PC-9 (cell line): ENCODE results near the gene MICU2. TPM values are rescaled to one million over a fixed set of nuclear protein-coding genes. Genes with fewer than 3 reads are reported as not detected.
"Not testable (repeated sequence)": the region's sequence is repeated elsewhere in the genome, so short reads cannot be mapped to it uniquely, and the experiment has no call there.

Experiments used
- BruUV-seq: library from RNA; stranded (reverse); fragments of 400-500 nt; replicated peaks from 2 replicates; lab custom pipeline; 2021; lab: Mats Ljungman, UMichigan
- CTCF ChIA-PET: fragments of 300-600 bp; sonication (Branson Sonifier 250); formaldehyde crosslinking; loops from one replicate; lab custom pipeline; 2022; ENCODE audit warnings: antibody characterized with exemption; lab: Charles Lee
- POLR2A ChIA-PET: fragments of 300-600 bp; sonication (Branson Sonifier 250); formaldehyde crosslinking; loops from one replicate; lab custom pipeline; 2022; ENCODE audit warnings: antibody characterized with exemption; ENCODE audit not compliant: unreplicated experiment; lab: Charles Lee
- DNase-seq, 2 experiments: peaks; one replicate each; pipeline versions ENCODE4 v3.0.0 to v3.0.0-alpha.2; 2015 to 2022; ENCODE audit warnings: mixed read lengths in 1 of 2
- H2AFZ ChIP-seq: fragments of 200-600 bp; sonication (generic); 2 replicates; pipeline ENCODE4 v1.8.1; 2017; ENCODE audit warnings: antibody characterized with exemption
- H3F3A ChIP-seq: fragments of 200-600 bp; sonication (generic); 2 replicates; pipeline ENCODE4 v1.8.1; 2017; ENCODE audit warnings: antibody characterized with exemption, mild to moderate bottlenecking, low read depth; ENCODE audit not compliant: insufficient read depth
- H3K27ac ChIP-seq: fragments of 200-600 bp; sonication (generic); 2 replicates; pipeline ENCODE4 v1.6.1; 2016; ENCODE audit warnings: mixed run types
- H3K27me3 ChIP-seq: fragments of 200-600 bp; sonication (generic); 2 replicates; pipeline ENCODE4 v1.6.1; 2016; ENCODE audit warnings: low read depth, mixed run types; ENCODE audit not compliant: insufficient read depth
- H3K36me3 ChIP-seq: fragments of 200-600 bp; sonication (generic); 2 replicates; pipeline ENCODE4 v1.6.1; 2016; ENCODE audit warnings: low read depth, mixed run types
- H3K4me1 ChIP-seq: fragments of 200-600 bp; sonication (generic); replicated peaks from 2 replicates; pipeline ENCODE4 v1.6.1; 2016; ENCODE audit warnings: mixed run types; ENCODE audit not compliant: insufficient read depth
- H3K4me2 ChIP-seq: fragments of 200-600 bp; sonication (generic); 2 replicates; pipeline ENCODE4 v1.6.1; 2017; ENCODE audit warnings: mixed run types
- H3K4me3 ChIP-seq: fragments of 200-600 bp; sonication (generic); 2 replicates; pipeline ENCODE4 v1.6.1; 2016; ENCODE audit warnings: mixed run types
- H3K79me2 ChIP-seq: fragments of 200-600 bp; sonication (generic); 2 replicates; pipeline ENCODE4 v1.6.1; 2017; ENCODE audit warnings: low read depth, mixed run types
- H3K9me2 ChIP-seq: fragments of 200-600 bp; sonication (generic); 2 replicates; pipeline ENCODE4 v1.8.1; 2017; ENCODE audit warnings: mild to moderate bottlenecking; ENCODE audit not compliant: insufficient read depth
- H3K9me3 ChIP-seq: fragments of 200-600 bp; sonication (generic); 2 replicates; pipeline ENCODE4 v1.8.1; 2016; ENCODE audit warnings: low read depth; ENCODE audit not compliant: insufficient read depth
- H4K20me1 ChIP-seq: fragments of 200-600 bp; sonication (generic); 2 replicates; pipeline ENCODE4 v1.8.1; 2017; ENCODE audit not compliant: insufficient read depth
- CTCF ChIP-seq: fragments of 200-600 bp; sonication (generic); conservative IDR thresholded peaks from 2 replicates; pipeline ENCODE4 v1.6.1; 2017; ENCODE audit warnings: mixed run types, antibody characterized with exemption, mild to moderate bottlenecking, moderate library complexity
- EZH2 ChIP-seq: fragments of 200-600 bp; sonication (generic); IDR thresholded peaks from 2 replicates; pipeline ENCODE4 v1.8.0; 2017; ENCODE audit warnings: antibody characterized with exemption, low read depth
- intact Hi-C: fragments of 100-400 bp; cut with micrococcal nuclease; formaldehyde crosslinking; loops from one replicate; pipeline ENCODE4 v1.10.0; 2022; ENCODE audit not compliant: unreplicated experiment
- total RNA-seq: library from RNA; stranded (reverse); gene quantifications from 2 replicates; pipeline ENCODE4 v1.2.3, GENCODE V29; 2021

The MICU2 gene
- total RNA-seq, 1 experiment from 2014 or later: 18.3 TPM

GRCh38 chr13:21567714-21568113 is 36.3 kb downstream of the MICU2 start:
- Histone ChIP-seq H3K27me3 (no peaks in the 10 kb centered on the region), H3K9me2 (no peaks in the 10 kb centered on the region), H4K20me1 (no peaks in the 10 kb centered on the region; the same call in 1 of the 2 replicates), H3K4me1 (no peaks in the 10 kb centered on the region), H3K4me2 (no peak overlapping the region), H3K36me3 (no peaks in the 10 kb centered on the region), H3K9me3 (no peaks in the 10 kb centered on the region), H2AFZ (no peak overlapping the region), H3K79me2 (no peaks in the 10 kb centered on the region; the same call in 1 of the 2 replicates), H3F3A (no peaks in the 10 kb centered on the region), H3K4me3 (no peak overlapping the region), H3K27ac (no peak overlapping the region)
- no peak for DNase-seq
- TF ChIP-seq EZH2 (no peak), CTCF (no peak)
- ChIA-PET POLR2A (no interaction called here), CTCF (no interaction called here)
- intact Hi-C loops: no loop called here
- no TSS peak for BruUV-seq

GRCh38 chr13:21557995-21558394 is 46.0 kb downstream of the MICU2 start:
- CTCF ChIA-PET: no interaction called here
- Histone ChIP-seq H3K79me2 (no peaks in the 10 kb centered on the region), H3K27ac (no peak overlapping the region), H3K36me3 (no peaks in the 10 kb centered on the region), H3K4me3 (no peak overlapping the region), H3K4me1 (no peaks in the 10 kb centered on the region), H2AFZ (no peak overlapping the region), H3F3A (no peaks in the 10 kb centered on the region), H4K20me1 (0 out of 2 replicates have a peak, but pooled peaks cover 3% of the 10 kb centered on the region), H3K27me3 (no peaks in the 10 kb centered on the region), H3K9me3 (no peaks in the 10 kb centered on the region; the same call in 1 of the 2 replicates), H3K9me2 (no peaks in the 10 kb centered on the region), H3K4me2 (no peak overlapping the region)
- BruUV-seq: no TSS peak
- intact Hi-C loops: no loop called here
- no peak for DNase-seq
- POLR2A ChIA-PET: no interaction called here
- TF ChIP-seq CTCF (peak; percentile 58), EZH2 (no peak)

GRCh38 chr13:21556051-21556450 is 47.9 kb downstream of the MICU2 start:
- TF ChIP-seq CTCF (no peak), EZH2 (no peak)
- H2AFZ ChIP-seq: no peak overlapping the region
- no peak for DNase-seq
- H3K9me3 ChIP-seq: no peaks in the 10 kb centered on the region; the same call in 1 of the 2 replicates
- no peak overlapping the region for H3K27ac ChIP-seq
- H3K4me1 ChIP-seq: no peaks in the 10 kb centered on the region
- no peaks in the 10 kb centered on the region for H3K79me2 ChIP-seq
- H4K20me1 ChIP-seq: 0 out of 2 replicates have a peak, but pooled peaks cover 2% of the 10 kb centered on the region
- no TSS peak for BruUV-seq
- no peaks in the 10 kb centered on the region for H3K36me3 ChIP-seq
- intact Hi-C loops: no loop called here
- no peak overlapping the region for H3K4me2 ChIP-seq
- H3F3A ChIP-seq: no peaks in the 10 kb centered on the region
- no peaks in the 10 kb centered on the region for H3K27me3 ChIP-seq
- POLR2A ChIA-PET: no interaction called here
- CTCF ChIA-PET: no interaction called here
- no peak overlapping the region for H3K4me3 ChIP-seq
- H3K9me2 ChIP-seq: no peaks in the 10 kb centered on the region

- H3K4me1 ChIP-seq, H3K4me3 ChIP-seq, CTCF ChIA-PET, H3K4me2 ChIP-seq, H3K27me3 ChIP-seq, H3F3A ChIP-seq, H3K27ac ChIP-seq, intact Hi-C loops, H3K9me2 ChIP-seq, H3K9me3 ChIP-seq, H3K36me3 ChIP-seq, H2AFZ ChIP-seq, H4K20me1 ChIP-seq, H3K79me2 ChIP-seq, DNase-seq, POLR2A ChIA-PET, BruUV-seq: not testable (repeated sequence)
Observed at GRCh38 chr13:21553261-21553660, 50.7 kb downstream of the MICU2 start.
